Measurements from ENCODE around the gene TRIM67.
A peak's percentile ranks its signal among the peaks of the same experiment; 100 is the strongest.
"Not testable (repeated sequence)": the region's sequence is repeated elsewhere in the genome, so short reads cannot be mapped to it uniquely, and the experiment has no call there.

The TRIM67 gene

DNA sequence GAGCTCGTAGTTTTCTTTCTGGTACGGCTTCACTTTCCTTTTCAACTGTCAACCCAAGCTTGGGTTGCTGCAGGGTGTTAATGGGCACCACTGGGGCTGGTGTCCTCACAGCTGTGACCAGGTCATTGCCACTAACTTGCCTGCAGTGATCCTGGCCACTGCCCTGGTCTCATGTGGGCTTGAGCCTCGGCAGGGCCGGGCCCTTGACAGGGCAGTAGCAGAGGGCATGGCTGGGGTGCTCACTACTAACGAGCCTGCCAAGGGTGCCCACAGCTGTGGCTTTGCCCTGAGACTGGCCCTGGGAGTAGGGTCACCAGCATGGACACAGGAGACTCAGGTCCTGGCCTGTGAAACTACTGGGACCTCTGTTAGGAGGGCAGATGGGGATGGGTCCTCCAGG is 47.7 kb downstream of the TRIM67 start:
- DNase-seq: no peak

- DNase-seq: no peak
These were observed 48.3 kb downstream of the TRIM67 start for GRCh38 chr1:231210126-231210525.

- peak in 1 of 2 experiments; percentile 45 for DNase-seq
These were observed 49.4 kb downstream of the TRIM67 start for GRCh38 chr1:231211005-231211857.

GRCh38 chr1:231212301-231212700 is 50.4 kb downstream of the TRIM67 start:
- not testable (repeated sequence) for DNase-seq

- no peak for DNase-seq
These were observed 52.1 kb downstream of the TRIM67 start for GRCh38 chr1:231213831-231214573.

- peak in 1 of 2 experiments; percentile 11 for DNase-seq
These were observed 53.2 kb downstream of the TRIM67 start for GRCh38 chr1:231214918-231215680.

DNA sequence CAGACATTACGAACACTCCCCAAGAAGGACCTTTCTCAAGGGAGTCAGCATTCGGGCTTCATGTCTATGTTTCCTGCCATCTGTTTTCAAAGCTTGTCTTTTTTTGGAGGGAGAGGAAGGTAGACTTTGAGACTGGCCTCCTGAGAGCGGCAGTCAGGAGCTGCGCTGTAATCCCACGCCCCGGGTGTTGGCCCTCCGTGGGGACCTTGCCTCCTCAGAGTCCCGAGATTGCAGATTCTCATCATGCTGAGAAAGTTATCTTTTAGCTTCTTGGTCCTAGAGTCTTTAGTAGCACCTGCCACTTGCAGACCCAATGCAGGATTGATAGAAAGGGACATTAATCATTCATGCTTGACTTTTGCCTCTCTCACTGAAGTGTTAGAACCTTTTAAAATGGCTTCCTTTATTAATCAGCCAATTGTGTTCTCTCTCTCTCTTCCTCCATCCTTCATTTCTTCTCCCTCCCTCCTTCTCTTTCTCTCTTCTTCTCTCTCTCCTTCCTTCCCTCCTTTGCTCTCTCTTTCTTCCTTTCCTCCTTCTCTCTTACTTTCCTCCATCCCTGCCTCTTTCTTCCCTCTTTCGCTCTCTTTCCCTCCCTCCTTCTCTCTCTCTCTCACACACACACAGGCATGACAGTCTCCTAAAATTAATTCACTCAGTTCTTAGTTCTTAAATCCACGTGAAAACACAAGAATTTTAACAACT is 54.0 kb downstream of the TRIM67 start:
- peak in 1 of 2 experiments; percentile 11 for DNase-seq

GRCh38 chr1:231216498-231216897 is 54.6 kb downstream of the TRIM67 start:
- no peak for DNase-seq

- DNase-seq: no peak
These were observed 55.2 kb downstream of the TRIM67 start for GRCh38 chr1:231217056-231217455.

DNA sequence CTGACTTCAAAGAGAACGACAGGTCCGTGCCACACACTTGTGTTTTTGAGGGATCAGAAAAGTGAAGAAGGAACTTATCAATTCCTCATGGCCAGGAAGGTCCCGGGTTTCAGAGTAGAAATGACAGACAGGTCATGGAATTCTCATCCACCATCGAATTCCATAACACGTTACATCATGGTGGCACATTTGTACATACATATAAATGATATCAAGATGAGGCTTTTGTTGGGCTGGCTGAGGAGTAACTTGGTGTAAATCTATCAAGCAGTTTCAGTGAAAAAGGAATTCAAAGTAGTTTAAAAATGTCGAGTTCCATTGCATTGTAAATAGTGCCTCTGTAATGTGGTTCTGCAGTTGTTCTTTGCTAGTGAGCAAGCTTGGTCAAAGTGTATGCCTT is 56.2 kb downstream of the TRIM67 start:
- no peak for DNase-seq

- DNase-seq: no peak
These were observed 57.9 kb downstream of the TRIM67 start for GRCh38 chr1:231219422-231220401.

DNA sequence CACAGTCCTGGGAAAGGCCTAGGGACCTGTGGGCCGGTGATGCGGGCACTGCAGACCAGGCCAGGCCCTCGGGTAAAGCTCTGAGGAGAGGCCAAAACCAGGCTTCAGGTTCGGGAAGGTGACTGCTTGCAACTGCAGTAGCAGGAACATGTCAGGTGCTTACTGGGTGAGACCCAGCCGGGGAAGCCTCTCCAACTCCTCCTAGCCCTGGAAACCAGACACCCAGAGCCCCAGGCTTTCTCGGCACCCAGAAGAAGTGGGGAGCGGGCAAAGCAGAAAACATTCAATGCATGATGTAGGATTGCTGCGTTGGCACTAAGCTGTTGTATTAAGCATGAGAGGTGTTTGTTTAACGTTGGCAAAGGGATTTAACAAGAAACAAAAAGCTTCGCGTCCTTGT is 58.9 kb downstream of the TRIM67 start:
- no peak for DNase-seq

DNA sequence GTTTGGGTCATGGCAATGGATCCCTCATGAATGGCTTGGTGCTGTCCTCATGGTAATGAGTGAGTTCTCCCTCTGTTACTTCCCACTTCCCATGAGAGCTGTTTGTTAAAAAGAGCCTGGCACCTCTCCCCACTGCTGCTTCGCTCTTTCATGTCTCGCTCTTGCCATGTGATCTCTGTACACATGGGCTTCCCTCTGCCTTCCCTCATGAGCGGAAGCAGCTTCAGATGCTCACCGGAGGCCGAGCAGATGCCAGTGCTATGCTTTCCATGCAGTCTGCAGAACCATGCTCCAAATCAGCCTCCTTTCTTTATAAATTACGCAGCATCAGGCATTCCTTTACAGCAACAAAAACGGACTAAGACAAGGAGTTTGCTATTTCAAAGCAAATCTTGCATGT is 64.3 kb downstream of the TRIM67 start:
- no peak for DNase-seq

DNA sequence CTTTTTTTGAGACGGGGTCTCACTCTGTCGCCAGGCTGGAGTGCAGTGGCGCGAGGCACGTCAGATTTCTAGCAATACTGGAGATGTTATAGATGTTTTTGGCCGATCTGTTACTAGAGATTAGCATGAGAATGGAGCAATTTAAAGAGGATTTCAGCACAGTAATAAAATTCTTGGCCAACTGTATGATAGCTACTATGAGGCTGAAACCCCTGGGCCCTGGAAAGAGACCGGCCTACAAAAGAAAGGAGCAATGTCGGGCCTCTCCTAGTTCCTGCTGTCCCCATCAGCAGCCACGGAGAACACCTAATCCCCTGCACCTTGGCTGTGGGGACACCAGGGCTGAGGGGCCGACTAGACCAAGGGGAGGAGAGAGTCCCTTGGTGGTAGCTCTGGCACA is 69.7 kb downstream of the TRIM67 start:
- DNase-seq: no peak

GRCh38 chr1:231232870-231233734 is 71.2 kb downstream of the TRIM67 start:
- DNase-seq: no peak

DNA sequence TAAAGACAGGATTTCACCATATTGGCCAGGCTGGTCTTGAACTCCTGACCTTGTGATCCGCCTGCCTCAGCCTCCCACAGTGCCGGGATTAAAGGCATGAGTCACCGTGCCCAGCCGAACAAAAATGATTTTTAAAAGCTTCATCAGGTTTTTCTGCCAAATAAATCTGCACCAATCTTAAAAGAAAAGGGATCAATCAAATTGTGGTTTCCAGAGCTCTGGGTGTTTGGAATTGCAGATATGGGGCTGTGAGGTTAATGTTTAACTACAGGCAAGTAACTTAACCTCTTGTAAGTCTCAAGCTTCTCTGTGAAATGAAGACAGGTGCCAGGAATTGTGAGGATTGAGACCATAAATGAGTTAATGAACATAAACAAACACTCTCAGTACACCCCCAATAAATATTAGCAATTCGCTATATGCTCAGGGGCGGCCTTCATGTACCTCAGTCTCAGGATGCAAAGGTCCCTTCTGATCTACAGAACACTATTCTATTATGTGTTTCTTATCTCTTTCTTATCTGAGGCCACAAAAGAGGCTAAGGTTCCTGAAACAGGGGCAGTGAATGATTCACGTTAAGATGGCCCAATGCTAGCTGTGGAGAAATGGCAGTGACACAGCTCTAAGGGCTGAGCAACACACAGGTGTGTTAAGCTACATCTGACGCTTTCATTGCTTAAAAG is 72.0 kb downstream of the TRIM67 start:
- no peak for DNase-seq

- no peak for DNase-seq
These were observed 72.6 kb downstream of the TRIM67 start for GRCh38 chr1:231234506-231234905.

- no peak for DNase-seq
These were observed 73.8 kb downstream of the TRIM67 start for GRCh38 chr1:231235526-231236207.

GRCh38 chr1:231236208-231236591 is 74.3 kb downstream of the TRIM67 start:
- no peak for DNase-seq
